Vagina (tissue), 2 donors: ENCODE measurements around the gene MAOB. TPM values are rescaled to one million over a fixed set of nuclear protein-coding genes. Genes with fewer than 3 reads are reported as not detected.

ENCODE experiments used
- DNase-seq, 2 donors: peaks; one replicate each; pipeline ENCODE4 v3.0.0-alpha.2; 2017; ENCODE audit errors: extremely low spot score in 2 of 2
- H3K27ac ChIP-seq: fragments of 200-600 bp; sonication (generic); one replicate; pipeline ENCODE4 v1.5.1; 2019
- H3K27me3 ChIP-seq: fragments of 200-600 bp; sonication (generic); one replicate; pipeline ENCODE4 v1.5.1; 2019
- H3K36me3 ChIP-seq, 2 donors: fragments of 200-600 bp; sonication (generic); one replicate each; pipeline ENCODE4 v1.5.1; 2017 to 2019
- H3K4me1 ChIP-seq: fragments of 200-600 bp; sonication (generic); one replicate; pipeline ENCODE4 v1.5.1; 2019
- H3K4me3 ChIP-seq, 2 donors: fragments of 200-600 bp; sonication (generic); 1 replicate in 1 of 2; 2 replicates in 1 of 2; pipeline ENCODE4 v1.5.1; 2016 to 2019
- H3K9me3 ChIP-seq: fragments of 200-600 bp; sonication (generic); one replicate; pipeline ENCODE4 v1.5.1; 2019
- CTCF ChIP-seq, 3 experiments: fragments of 450-650 bp in 2 of 3; fragments of 200-600 bp in 1 of 3; sonication (generic) in 1 of 3; IDR thresholded peaks; one replicate each; pipeline ENCODE4 v1.5.1; 2017 to 2019; ENCODE audit warnings: antibody characterized with exemption in 3 of 3, mild to moderate bottlenecking in 2 of 3, moderate library complexity in 2 of 3
- POLR2A ChIP-seq, 2 donors: fragments of 450-650 bp; IDR thresholded peaks; one replicate each; pipeline ENCODE4 v1.6.1; 2017; ENCODE audit warnings: antibody characterized with exemption in 2 of 2, mild to moderate bottlenecking in 2 of 2, moderate library complexity in 2 of 2
- POLR2AphosphoS5 ChIP-seq, 2 donors: sonication (generic); formaldehyde crosslinking; IDR thresholded peaks; one replicate each; pipeline ENCODE4 v1.9.0; 2017; ENCODE audit warnings: antibody characterized with exemption in 2 of 2, mild to moderate bottlenecking in 2 of 2, low read depth in 1 of 2; ENCODE audit not compliant: insufficient read depth in 1 of 2
- intact Hi-C: fragments of 100-400 bp; cut with DNase I; formaldehyde crosslinking; loops from one replicate; pipeline ENCODE4 v1.15.1; 2023
- total RNA-seq: library from RNA; depleted of rRNA; stranded (reverse); fragments of >200 nt; gene quantifications from one replicate; pipeline ENCODE4 v1.2.3, GENCODE V29; 2016

MAOB gene
- total RNA-seq, 1 donor from 2014 or later: 13.8 TPM

GRCh38 chrX:43716696-43717095 is 165.6 kb downstream of the MAOB start:
- Histone ChIP-seq H3K9me3 (no peaks in the 10 kb centered on the region), H3K27me3 (no peaks in the 10 kb centered on the region), H3K27ac (no peak overlapping the region), H3K4me3 (no peak overlapping the region), H3K36me3 (peaks cover 0 to under 1% of the 10 kb centered on the region in 2 donors), H3K4me1 (no peaks in the 10 kb centered on the region)
- intact Hi-C loops: no loop called here
- TF ChIP-seq POLR2AphosphoS5 (IDR thresholded peaks at IDR 0.05; ENCODE audit: insufficient read depth in 1 of 2, low read depth in 1 of 2) (no peak), CTCF (IDR thresholded peaks at IDR 0.05) (no peak), POLR2A (IDR thresholded peaks at IDR 0.05) (no peak)
- DNase-seq: no peak

Other genes starting within 250 kb of the MAOB start
- 102 TPM for gene MAOA, start 226.2 kb downstream of the MAOB start, total RNA-seq
- gene NDP, start 90.9 kb upstream of the MAOB start, total RNA-seq: 3.7 TPM